Peyer's patch (tissue), 4 donors: ENCODE results near the gene TRAPPC6A.

Experiments used
- POLR2A ChIP-seq, 2 donors: fragments of 450-650 bp; IDR thresholded peaks; one replicate each; pipeline ENCODE4 v1.5.1; 2017; ENCODE audit warnings: antibody characterized with exemption in 2 of 2, mild to moderate bottlenecking in 2 of 2, moderate library complexity in 2 of 2
- TF ChIP-seq, protein P1 (sequence below), 6 experiments: fragments of 450-650 bp in 4 of 6; fragments of 200-600 bp in 2 of 6; sonication (generic) in 1 of 6; IDR thresholded peaks; one replicate each; pipeline ENCODE4 v1.5.1; 2017 to 2019; ENCODE audit warnings: antibody characterized with exemption in 6 of 6, mild to moderate bottlenecking in 3 of 6, moderate library complexity in 1 of 6

DNA sequence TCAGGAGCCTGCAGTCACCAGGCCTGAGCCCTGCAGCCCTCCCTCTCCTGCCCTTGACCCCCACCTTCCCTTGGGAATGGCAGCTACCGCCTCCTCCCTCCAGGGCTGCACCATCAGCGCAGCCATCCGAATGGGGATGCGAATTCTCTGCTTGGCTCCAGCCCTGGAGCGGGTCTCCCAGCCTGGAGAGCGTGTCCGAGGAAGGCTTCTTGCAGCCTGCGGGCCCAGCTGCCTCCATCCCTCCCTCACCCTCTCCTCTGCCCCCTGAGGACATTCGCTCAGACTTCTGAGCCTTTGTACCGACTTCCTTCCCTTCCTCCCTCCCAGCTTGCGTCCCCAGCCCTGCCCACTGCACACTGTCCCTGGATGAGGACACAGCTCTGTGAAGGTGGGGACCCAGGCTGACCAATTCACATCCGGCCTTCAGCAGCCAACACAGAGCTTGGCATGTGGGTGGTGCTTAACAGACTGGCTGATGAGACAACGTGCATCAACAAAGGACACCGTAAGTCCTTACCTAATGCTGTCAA is 11.2 kb downstream of the TRAPPC6A start:
- no peak for TF ChIP-seq POLR2A (IDR thresholded peaks at IDR 0.05)
- TF ChIP-seq, protein P1, sequence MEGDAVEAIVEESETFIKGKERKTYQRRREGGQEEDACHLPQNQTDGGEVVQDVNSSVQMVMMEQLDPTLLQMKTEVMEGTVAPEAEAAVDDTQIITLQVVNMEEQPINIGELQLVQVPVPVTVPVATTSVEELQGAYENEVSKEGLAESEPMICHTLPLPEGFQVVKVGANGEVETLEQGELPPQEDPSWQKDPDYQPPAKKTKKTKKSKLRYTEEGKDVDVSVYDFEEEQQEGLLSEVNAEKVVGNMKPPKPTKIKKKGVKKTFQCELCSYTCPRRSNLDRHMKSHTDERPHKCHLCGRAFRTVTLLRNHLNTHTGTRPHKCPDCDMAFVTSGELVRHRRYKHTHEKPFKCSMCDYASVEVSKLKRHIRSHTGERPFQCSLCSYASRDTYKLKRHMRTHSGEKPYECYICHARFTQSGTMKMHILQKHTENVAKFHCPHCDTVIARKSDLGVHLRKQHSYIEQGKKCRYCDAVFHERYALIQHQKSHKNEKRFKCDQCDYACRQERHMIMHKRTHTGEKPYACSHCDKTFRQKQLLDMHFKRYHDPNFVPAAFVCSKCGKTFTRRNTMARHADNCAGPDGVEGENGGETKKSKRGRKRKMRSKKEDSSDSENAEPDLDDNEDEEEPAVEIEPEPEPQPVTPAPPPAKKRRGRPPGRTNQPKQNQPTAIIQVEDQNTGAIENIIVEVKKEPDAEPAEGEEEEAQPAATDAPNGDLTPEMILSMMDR (IDR thresholded peaks at IDR 0.05), result no peak
